HUES64 (cell line): Measurements from ENCODE around the gene GAS2L1.
A peak's percentile ranks its signal among the peaks of the same experiment; 100 is the strongest.

ENCODE experiments used
- H3K27ac ChIP-seq: 2 replicates; pipeline ENCODE4 v1.7.0; 2013; ENCODE audit warnings: low read depth, low read length, inconsistent platforms
- H3K27me3 ChIP-seq: 2 replicates; pipeline ENCODE4 v1.6.1; 2013; ENCODE audit warnings: mild to moderate bottlenecking, low read length; ENCODE audit not compliant: insufficient read depth
- H3K36me3 ChIP-seq: 2 replicates; pipeline ENCODE4 v1.6.1; 2013; ENCODE audit warnings: mild to moderate bottlenecking, low read length; ENCODE audit not compliant: insufficient read depth
- H3K4me1 ChIP-seq: 2 replicates; pipeline ENCODE4 v1.6.1; 2013; ENCODE audit warnings: mild to moderate bottlenecking, low read length, moderate library complexity; ENCODE audit not compliant: insufficient read depth
- H3K4me3 ChIP-seq: 2 replicates; pipeline ENCODE4 v1.5.1; 2013; ENCODE audit warnings: mild to moderate bottlenecking, low read length, moderate library complexity
- H3K9ac ChIP-seq: 2 replicates; pipeline ENCODE4 v1.6.1; 2013; ENCODE audit warnings: mild to moderate bottlenecking, low read depth, low read length
- H3K9me3 ChIP-seq: 2 replicates; pipeline ENCODE4 v1.6.1; 2013; ENCODE audit warnings: low read depth, low read length; ENCODE audit not compliant: insufficient read depth
- WGBS: fragments of 150-250, 120-280 bp; methylation state at CpG from one replicate; pipeline ENCODE4 v1.1.7; 2013; ENCODE audit warnings: missing lambda C conversion rate; 5-methylcytosine and 5-hydroxymethylcytosine counted together

Gene GAS2L1

DNA sequence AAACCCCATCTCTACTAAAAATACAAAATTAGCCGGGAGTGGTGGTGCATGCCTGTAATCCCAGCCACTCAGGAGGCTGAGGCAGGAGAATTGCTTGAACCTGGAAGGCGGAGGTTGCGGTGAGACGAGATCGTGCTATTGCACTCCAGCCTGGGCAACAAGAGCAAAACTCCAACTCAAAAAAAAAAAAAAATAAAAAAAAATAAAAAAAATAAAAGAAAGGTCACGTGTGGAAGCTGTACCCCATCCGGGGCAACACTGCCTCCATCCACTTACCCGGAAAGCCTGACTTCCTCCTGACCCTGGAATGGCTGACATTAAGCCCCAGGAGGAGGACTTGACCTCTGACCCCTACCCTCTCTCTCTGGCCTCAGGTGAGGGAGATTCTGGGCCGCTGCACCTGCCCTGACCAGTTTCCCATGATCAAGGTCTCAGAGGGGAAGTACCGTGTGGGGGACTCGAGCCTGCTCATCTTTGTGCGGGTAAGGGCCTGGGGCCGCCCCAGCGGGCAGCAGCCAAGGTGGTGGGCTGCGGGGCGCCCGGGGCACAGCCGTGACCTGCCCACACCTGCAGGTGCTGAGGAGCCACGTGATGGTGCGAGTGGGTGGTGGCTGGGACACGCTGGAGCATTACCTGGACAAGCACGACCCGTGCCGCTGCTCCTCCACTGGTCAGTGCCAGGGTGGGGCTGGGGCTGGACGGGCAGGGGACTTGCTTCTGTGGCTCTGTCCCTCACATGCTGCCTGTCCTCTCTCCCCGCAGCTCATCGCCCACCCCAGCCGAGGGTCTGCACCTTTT is 3.8 kb downstream of the GAS2L1 start:
- H3K4me1 ChIP-seq: peaks cover 17% of the 10 kb centered on the region
- peaks cover 29% of the 10 kb centered on the region for H3K27me3 ChIP-seq
- H3K9me3 ChIP-seq: no peaks in the 10 kb centered on the region
- no peak overlapping the region for H3K27ac ChIP-seq
- WGBS: 88% methylated on average over 28 of the region's 28 CpGs
- H3K36me3 ChIP-seq: no peaks in the 10 kb centered on the region
- no peak overlapping the region for H3K9ac ChIP-seq
- no peak overlapping the region for H3K4me3 ChIP-seq

DNA sequence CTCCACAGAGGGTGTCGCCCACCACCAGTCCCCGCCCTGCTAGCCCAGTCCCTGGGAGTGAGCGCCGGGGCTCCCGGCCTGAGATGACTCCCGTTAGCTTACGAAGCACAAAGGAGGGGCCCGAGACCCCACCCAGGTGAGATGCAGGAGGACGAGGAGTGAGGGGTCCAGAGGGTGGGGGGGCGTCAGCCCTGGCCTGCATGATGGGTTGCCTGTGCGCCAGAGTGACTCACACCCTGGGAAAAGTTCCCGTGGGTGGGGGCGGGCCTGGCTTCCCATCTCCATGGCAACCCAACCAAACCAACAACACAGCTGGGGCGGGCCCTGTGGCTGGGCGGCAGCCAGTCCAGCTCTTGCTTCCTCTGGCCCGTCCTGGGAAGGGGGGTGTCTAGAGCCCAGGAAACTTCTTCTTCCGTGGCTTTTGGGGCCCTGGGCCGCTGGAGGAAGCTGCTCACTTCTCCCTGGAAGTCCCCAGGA is 4.5 kb downstream of the GAS2L1 start:
- Histone ChIP-seq H3K36me3 (no peaks in the 10 kb centered on the region), H3K9me3 (no peaks in the 10 kb centered on the region), H3K4me3 (no peak overlapping the region), H3K9ac (no peak overlapping the region), H3K27me3 (peaks cover 35% of the 10 kb centered on the region), H3K4me1 (peaks cover 15% of the 10 kb centered on the region), H3K27ac (no peak overlapping the region)
- WGBS: 44% methylated on average over 18 of the region's 18 CpGs

DNA sequence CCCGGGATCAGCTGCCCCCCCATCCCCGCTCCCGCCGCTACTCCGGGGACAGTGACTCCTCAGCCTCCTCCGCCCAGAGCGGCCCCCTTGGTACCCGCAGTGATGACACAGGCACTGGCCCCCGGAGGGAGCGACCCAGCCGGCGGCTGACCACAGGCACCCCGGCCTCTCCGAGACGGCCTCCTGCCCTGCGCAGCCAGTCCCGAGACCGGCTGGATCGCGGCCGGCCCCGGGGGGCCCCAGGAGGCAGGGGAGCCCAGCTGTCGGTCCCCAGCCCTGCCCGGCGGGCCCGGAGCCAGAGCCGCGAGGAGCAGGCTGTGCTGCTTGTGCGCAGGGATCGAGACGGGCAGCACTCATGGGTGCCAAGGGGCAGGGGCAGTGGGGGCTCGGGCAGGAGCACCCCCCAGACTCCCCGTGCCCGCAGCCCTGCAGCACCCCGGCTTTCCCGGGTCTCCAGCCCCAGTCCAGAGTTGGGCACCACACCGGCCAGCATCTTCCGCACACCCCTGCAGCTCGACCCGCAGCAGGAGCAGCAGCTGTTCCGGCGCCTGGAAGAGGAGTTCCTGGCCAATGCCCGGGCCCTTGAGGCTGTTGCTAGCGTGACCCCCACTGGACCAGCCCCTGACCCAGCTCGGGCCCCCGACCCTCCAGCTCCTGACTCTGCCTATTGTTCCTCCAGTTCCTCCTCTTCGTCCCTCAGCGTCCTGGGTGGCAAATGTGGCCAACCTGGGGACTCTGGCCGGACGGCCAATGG is 5.2 kb downstream of the GAS2L1 start:
- Histone ChIP-seq H3K4me1 (peaks cover 14% of the 10 kb centered on the region), H3K9me3 (no peaks in the 10 kb centered on the region), H3K27ac (no peak overlapping the region), H3K4me3 (no peak overlapping the region), H3K27me3 (peaks cover 42% of the 10 kb centered on the region), H3K9ac (no peak overlapping the region), H3K36me3 (no peaks in the 10 kb centered on the region)
- 92% methylated on average over 50 of the region's 50 CpGs for WGBS

GRCh38 chr22:29312218-29313125 is 6.0 kb downstream of the GAS2L1 start:
- no peak overlapping the region for H3K27ac ChIP-seq
- 95% methylated on average over 25 of the region's 25 CpGs for WGBS
- H3K9me3 ChIP-seq: no peaks in the 10 kb centered on the region
- H3K36me3 ChIP-seq: no peaks in the 10 kb centered on the region
- H3K27me3 ChIP-seq: peaks cover 48% of the 10 kb centered on the region
- H3K4me3 ChIP-seq: no peak overlapping the region
- H3K4me1 ChIP-seq: peaks cover 14% of the 10 kb centered on the region
- no peak overlapping the region for H3K9ac ChIP-seq

- H3K9me3 ChIP-seq: no peaks in the 10 kb centered on the region
- peaks cover 14% of the 10 kb centered on the region for H3K4me1 ChIP-seq
- H3K27ac ChIP-seq: no peak overlapping the region
- H3K36me3 ChIP-seq: no peaks in the 10 kb centered on the region
- no peak overlapping the region for H3K4me3 ChIP-seq
- peaks cover 47% of the 10 kb centered on the region for H3K27me3 ChIP-seq
- no peak overlapping the region for H3K9ac ChIP-seq
- WGBS: 78% methylated on average over 44 of the region's 44 CpGs
Measured at GRCh38 chr22:29313126-29313575, 6.7 kb downstream of the GAS2L1 start.

- 66% methylated on average over 51 of the region's 51 CpGs for WGBS
- no peaks in the 10 kb centered on the region for H3K36me3 ChIP-seq
- H3K27me3 ChIP-seq: peaks cover 47% of the 10 kb centered on the region
- H3K9me3 ChIP-seq: no peaks in the 10 kb centered on the region
- H3K4me3 ChIP-seq: no peak overlapping the region
- H3K27ac ChIP-seq: no peak overlapping the region
- peaks cover 14% of the 10 kb centered on the region for H3K4me1 ChIP-seq
- no peak overlapping the region for H3K9ac ChIP-seq
Measured at GRCh38 chr22:29313576-29314466, 7.4 kb downstream of the GAS2L1 start.

DNA sequence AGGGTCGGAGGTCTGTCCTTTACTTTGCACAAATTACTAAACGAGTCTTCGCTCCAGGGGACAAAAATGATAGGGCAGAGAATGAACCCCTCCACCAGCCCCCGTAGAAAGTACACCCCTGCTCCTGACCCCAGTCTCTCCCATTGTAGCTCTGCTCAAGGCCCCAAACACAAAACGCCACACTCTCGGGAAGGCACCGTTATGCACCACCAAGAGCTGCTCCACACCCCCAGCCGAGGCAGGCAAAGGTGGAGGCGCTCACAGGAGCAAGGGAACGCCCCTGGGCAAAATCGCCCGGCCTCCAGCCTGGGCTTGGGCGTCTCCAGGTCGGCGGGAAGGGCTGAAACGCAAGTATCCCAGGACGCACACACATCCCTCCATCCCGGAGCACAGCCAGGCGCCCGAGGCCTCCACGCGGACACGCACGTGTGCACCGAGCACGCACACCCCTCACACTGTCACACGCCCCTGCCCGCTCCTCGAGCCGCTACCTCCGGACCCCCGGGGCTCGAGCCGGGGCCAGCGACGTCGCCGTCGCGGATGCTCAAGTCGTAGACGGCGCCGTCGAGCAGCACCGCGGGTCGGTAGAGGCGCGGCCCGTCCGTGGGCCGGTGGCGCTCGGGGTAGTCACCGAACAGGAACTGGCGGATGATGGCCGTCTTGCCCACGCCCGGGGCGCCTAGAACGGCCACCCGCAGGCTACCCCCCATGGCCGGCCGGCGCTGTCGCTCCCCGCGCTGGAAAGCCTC is 8.3 kb downstream of the GAS2L1 start:
- no peak overlapping the region for H3K9ac ChIP-seq

GRCh38 chr22:29315286-29316140 is 9.1 kb downstream of the GAS2L1 start, which contains the start of gene RASL10A:
Gene RASL10A (minus strand): TSS chr22:29315697. CDS start chr22:29315246, 451 bp downstream.
- peak within 1 kb of the TSS; percentile 51 for H3K4me3 ChIP-seq

More for the DNA sequence above, 8.3 kb downstream of the GAS2L1 start:
- H3K27ac ChIP-seq: no peak overlapping the region
- no peaks in the 10 kb centered on the region for H3K36me3 ChIP-seq
- H3K4me3 ChIP-seq: peak overlapping the region; percentile 51
- 3% methylated on average over 69 of the region's 69 CpGs for WGBS
- H3K9me3 ChIP-seq: no peaks in the 10 kb centered on the region
- H3K4me1 ChIP-seq: peaks cover 14% of the 10 kb centered on the region
- peaks cover 47% of the 10 kb centered on the region for H3K27me3 ChIP-seq

More at GRCh38 chr22:29315286-29316140, 9.1 kb downstream of the GAS2L1 start, which contains the start of gene RASL10A:
- H3K4me1 ChIP-seq: peaks cover 14% of the 10 kb centered on the region
- no peaks in the 10 kb centered on the region for H3K9me3 ChIP-seq
- H3K36me3 ChIP-seq: no peaks in the 10 kb centered on the region
- 4% methylated on average over 100 of the region's 103 CpGs for WGBS
- H3K27ac ChIP-seq: no peak within 1 kb of the TSS
- H3K9ac ChIP-seq: peak within 1 kb of the TSS; percentile 18; the same call in 1 of the 2 replicates
- peaks cover 47% of the 10 kb centered on the region for H3K27me3 ChIP-seq
